GM12878 (cell line): ENCODE measurements around the gene BRD1. TPM values are rescaled to one million over a fixed set of nuclear protein-coding genes. Genes with fewer than 3 reads are reported as not detected.

Experiments used
- ATAC-seq: fragments of 200-7000 bp; cut with Tn5 transposase; 3 replicates; pipeline ENCODE4 v1.9.1; 2020; ENCODE audit warnings: mild to moderate bottlenecking, moderate library complexity
- BruUV-seq: library from RNA; stranded (reverse); fragments of 400-500 nt; replicated peaks from 2 replicates; lab custom pipeline; 2021; lab: Mats Ljungman, UMichigan
- CTCF ChIA-PET: fragments of 300-600 bp; sonication (Branson Sonifier 250); formaldehyde crosslinking; extraction: SDS; loops from one replicate; lab custom pipeline; 2021; ENCODE audit warnings: inconsistent platforms; lab: Yijun Ruan, JAX
- POLR2A ChIA-PET: fragments of 350-600 bp; formaldehyde crosslinking; extraction: SDS; loops from one replicate; lab custom pipeline; 2021; ENCODE audit warnings: inconsistent platforms; lab: Charles Lee
- RAD21 ChIA-PET: fragments of 300-600 bp; sonication (Branson Sonifier 250); formaldehyde crosslinking; loops from one replicate; lab custom pipeline; 2023; ENCODE audit warnings: antibody characterized with exemption; ENCODE audit not compliant: unreplicated experiment; lab: Charles Lee
- SMC1A ChIA-PET: fragments of 300-600 bp; sonication (Branson Sonifier 250); formaldehyde crosslinking; loops from one replicate; lab custom pipeline; 2023; ENCODE audit not compliant: unreplicated experiment, uncharacterized antibody; lab: Charles Lee
- DNase-seq: peaks from one replicate; pipeline ENCODE4 v3.0.0-alpha.2; 2011; ENCODE audit warnings: low read depth, low spot score
- FAIRE-seq: peaks from 3 replicates; lab custom pipeline; 2011; peaks lifted over from hg19 to GRCh38; lab: Jason Lieb, UNC
- H2AFZ ChIP-seq: 2 replicates; pipeline ENCODE4 v1.6.0; 2011; ENCODE audit warnings: low read depth, low read length, control low read depth; ENCODE audit not compliant: control insufficient read depth
- H3K27ac ChIP-seq: 2 replicates; pipeline ENCODE4 v1.5.1; 2011; ENCODE audit warnings: control low read depth; ENCODE audit not compliant: control insufficient read depth, insufficient read depth
- H3K27me3 ChIP-seq, 2 experiments: replicated peaks in 1 of 2; 2 replicates each; pipeline versions ENCODE4 v1.6.0 to v1.6.1; 2011; ENCODE audit warnings: low read length in 1 of 2; ENCODE audit not compliant: control insufficient read depth in 2 of 2, insufficient read depth in 2 of 2
- H3K36me3 ChIP-seq, 2 experiments: 2 replicates each; pipeline ENCODE4 v1.5.1; 2011; ENCODE audit warnings: low read length in 1 of 2; ENCODE audit not compliant: control insufficient read depth in 2 of 2, insufficient read depth in 2 of 2
- H3K4me1 ChIP-seq: 2 replicates; pipeline ENCODE4 v1.6.1; 2011; ENCODE audit warnings: mild to moderate bottlenecking, low read length, moderate library complexity, mixed read lengths; ENCODE audit not compliant: control insufficient read depth, insufficient read depth
- H3K4me2 ChIP-seq: 2 replicates; pipeline ENCODE4 v1.6.0; 2011; ENCODE audit warnings: control low read depth; ENCODE audit not compliant: control insufficient read depth, insufficient read depth
- H3K4me3 ChIP-seq: fragments of 200-600 bp; sonication (generic); 2 replicates; pipeline ENCODE4 v1.5.1; 2016
- H3K79me2 ChIP-seq: 2 replicates; pipeline ENCODE4 v1.6.0; 2011; ENCODE audit warnings: low read length; ENCODE audit not compliant: control insufficient read depth, insufficient read depth
- H3K9ac ChIP-seq: 2 replicates; pipeline ENCODE4 v1.8.0; 2011; ENCODE audit warnings: low read length, control low read depth, mixed read lengths; ENCODE audit not compliant: control insufficient read depth, insufficient read depth
- H3K9me3 ChIP-seq: replicated peaks from 3 replicates; pipeline ENCODE4 v1.5.1; 2011; ENCODE audit warnings: mild to moderate bottlenecking, low read length; ENCODE audit not compliant: control insufficient read depth, insufficient read depth
- H4K20me1 ChIP-seq: 2 replicates; pipeline ENCODE4 v1.6.0; 2011; ENCODE audit not compliant: control insufficient read depth, insufficient read depth
- BCLAF1 ChIP-seq: fragments of 450-650 bp; IDR thresholded peaks from 2 replicates; pipeline ENCODE4 v1.6.1; 2017; ENCODE audit warnings: antibody characterized with exemption, mild to moderate bottlenecking, moderate library complexity
- GABPA ChIP-seq: IDR thresholded peaks from 2 replicates; pipeline ENCODE4 v1.6.1; 2014; ENCODE audit warnings: antibody characterized with exemption, low read depth, mild to moderate bottlenecking, inconsistent platforms
- GATAD2B ChIP-seq: fragments of 450-650 bp; conservative IDR thresholded peaks from 2 replicates; pipeline ENCODE4 v1.6.1; 2017; ENCODE audit warnings: low read depth, mild to moderate bottlenecking, moderate library complexity
- HCFC1 ChIP-seq: fragments of 150-350 bp; IDR thresholded peaks from 2 replicates; pipeline ENCODE4 v1.6.1; 2014; ENCODE audit warnings: low read length
- IRF5 ChIP-seq: fragments of 450-650 bp; IDR thresholded peaks from 2 replicates; pipeline ENCODE4 v1.6.1; 2017; ENCODE audit warnings: borderline replicate concordance
- JUNB ChIP-seq: IDR thresholded peaks from 2 replicates; pipeline ENCODE4 v1.6.1; 2016; ENCODE audit warnings: antibody characterized with exemption, mild to moderate bottlenecking
- KDM1A ChIP-seq: fragments of 200-600 bp; sonication (generic); IDR thresholded peaks from 2 replicates; pipeline ENCODE4 v1.6.1; 2016; ENCODE audit warnings: borderline replicate concordance
- KLF5 ChIP-seq: fragments of 450-650 bp; IDR thresholded peaks from 2 replicates; pipeline ENCODE4 v1.6.1; 2014; ENCODE audit warnings: mild to moderate bottlenecking; ENCODE audit not compliant: partially characterized antibody
- MLLT1 ChIP-seq: fragments of 450-650 bp; IDR thresholded peaks from 2 replicates; pipeline ENCODE4 v1.6.1; 2016; ENCODE audit warnings: mild to moderate bottlenecking
- MYB ChIP-seq: fragments of 150-350 bp; IDR thresholded peaks from 2 replicates; pipeline ENCODE4 v1.6.1; 2014; ENCODE audit warnings: mild to moderate bottlenecking, low read depth, low read length, borderline replicate concordance
- MYC ChIP-seq: IDR thresholded peaks from 2 replicates; pipeline ENCODE4 v1.6.1; 2011; ENCODE audit warnings: mild to moderate bottlenecking, low read length, moderate library complexity, inconsistent platforms; ENCODE audit not compliant: insufficient read depth, insufficient replicate concordance, insufficient read length, severe bottlenecking
- NFIC ChIP-seq: IDR thresholded peaks from 2 replicates; pipeline ENCODE4 v1.6.1; 2012; ENCODE audit warnings: low read depth, mild to moderate bottlenecking, inconsistent platforms, low read length, moderate library complexity
- POU2F2 ChIP-seq: IDR thresholded peaks from 3 replicates; pipeline ENCODE4 v1.6.1; 2011; ENCODE audit warnings: low read depth, mild to moderate bottlenecking, low read length, borderline replicate concordance
- RUNX3 ChIP-seq: IDR thresholded peaks from 2 replicates; pipeline ENCODE4 v1.6.1; 2012; ENCODE audit warnings: low read length, inconsistent platforms
- SMC3 ChIP-seq: IDR thresholded peaks from 2 replicates; pipeline ENCODE4 v1.6.1; 2011; ENCODE audit warnings: low read length, improper control_type of control experiment, borderline replicate concordance
- ZNF207 ChIP-seq: fragments of 450-650 bp; IDR thresholded peaks from 2 replicates; pipeline ENCODE4 v1.6.1; 2014; ENCODE audit warnings: antibody characterized with exemption, mild to moderate bottlenecking, borderline replicate concordance
- ZNF274 ChIP-seq: IDR thresholded peaks from one replicate; pipeline ENCODE4 v1.8.0; 2011; ENCODE audit not compliant: insufficient read length, insufficient read depth
- WGBS: methylation state at CpG from one replicate; pipeline ENCODE4 v1.1.6; 2016; ENCODE audit warnings: low lambda C conversion rate; ENCODE audit not compliant: insufficient replicate concordance, insufficient coverage; ENCODE audit errors: missing lambda C conversion rate; 5-methylcytosine and 5-hydroxymethylcytosine counted together
- in situ Hi-C: fragments of 300-500 bp; cut with MboI; formaldehyde crosslinking; loops from 9 replicates; pipeline ENCODE4 v1.14.3; 2018; ENCODE audit warnings: mixed read lengths
- intact Hi-C: fragments of 100-400 bp; cut with micrococcal nuclease; formaldehyde crosslinking; loops from one replicate; pipeline ENCODE4 v1.14.2; 2022; ENCODE audit not compliant: unreplicated experiment
- polyA plus RNA-seq, 11 experiments: library from polyadenylated mRNA; depleted of rRNA in 4 of 11; unstranded in 6 of 11; stranded (reverse) in 5 of 11; fragments of >200 nt; fragmentation: Nextera tagmentation in 4 of 11; fragmentation: Illumina TruSeq in 1 of 11; extraction: Ambion mirVana in 4 of 11; extraction: Trizol in 1 of 11; gene quantifications; 1 replicate in 1 of 11; 2 replicates in 10 of 11; pipeline versions ENCODE4 v1.2.1 to v1.2.3, GENCODE V29; 2011 to 2016; ENCODE audit warnings: inconsistent platforms in 2 of 11, missing spikeins in 2 of 11, low read depth in 1 of 11
- total RNA-seq, 4 experiments: library from RNA; depleted of rRNA in 3 of 4; stranded (reverse); fragments of >200 nt in 3 of 4; fragmentation: Illumina TruSeq in 1 of 4; extraction: Trizol in 1 of 4; gene quantifications; 2 replicates each; pipeline versions ENCODE4 v1.2.1 to v1.2.3, GENCODE V29; 2013 to 2021

The BRD1 gene
- total and polyA plus RNA-seq, 10 of the 15 experiments (the other 5 are each of a cell fraction or from before 2014, with no cell fraction given), result 0.90 to 26.4 (median 7.1) TPM

GRCh38 chr22:49726022-49726681, 101.5 kb downstream of the BRD1 start:
- ATAC-seq (no peak), FAIRE-seq (no peak)
- ChIA-PET RAD21 (no interaction called here), POLR2A (no interaction called here)
- H3K36me3 ChIP-seq, result no peaks in the 10 kb centered on the region
- no peaks in the 10 kb centered on the region for H3K9me3 ChIP-seq
- H3K9ac ChIP-seq, result no peak overlapping the region
- no peak overlapping the region for H3K27ac ChIP-seq
- TF ChIP-seq ZNF207 (no peak), POU2F2 (no peak), IRF5 (no peak), ZNF274 (no peak), MYB (no peak), RUNX3 (no peak), MLLT1 (no peak), KLF5 (no peak), GATAD2B (no peak), SMC3 (no peak), JUNB (no peak), NFIC (no peak), MYC (no peak), HCFC1 (no peak), GABPA (no peak), KDM1A (no peak), BCLAF1 (no peak)
- TF ChIP-seq, all 136 proteins: peak for 0
- BruUV-seq, result no TSS peak
- H2AFZ ChIP-seq, result no peak overlapping the region
- no peak overlapping the region for H3K4me3 ChIP-seq
- no peaks in the 10 kb centered on the region for H3K79me2 ChIP-seq
- intact Hi-C loops, result no loop called here
- SMC1A ChIA-PET, result no interaction called here
- in situ Hi-C loops, result no loop called here
- CTCF ChIA-PET, result interaction anchor here (1.0 kb wide), 1 partner anchor 57 kb away, joined by 3 read pairs; no protein-coding TSS in a partner anchor
- 42% methylated on average over 9 of the region's 10 CpGs for WGBS
- H3K4me1 ChIP-seq, result no peaks in the 10 kb centered on the region; the same call in 1 of the 2 replicates
- H3K4me2 ChIP-seq, result no peak overlapping the region
- peaks cover 0 to 5% of the 10 kb centered on the region in 2 experiments; a peak in 3 of 4 replicates for H3K27me3 ChIP-seq
- DNase-seq, result no peak
- H4K20me1 ChIP-seq, result no peaks in the 10 kb centered on the region
